Cardiac muscle cell (in vitro differentiated cells and primary cell): ENCODE results near the gene RPP14. TPM values are rescaled to one million over a fixed set of nuclear protein-coding genes. Genes with fewer than 3 reads are reported as not detected.

Experiments
- DNase-seq, 2 donors: peaks; one replicate each; pipeline versions ENCODE4 v3.0.0 to v3.0.0-alpha.2; 2010 to 2017; ENCODE audit warnings: low read depth in 1 of 2, low spot score in 1 of 2
- H3K27ac ChIP-seq: fragments of 200-600 bp; sonication (generic); 2 replicates; pipeline ENCODE4 v1.5.1; 2016
- H3K27me3 ChIP-seq: fragments of 200-600 bp; sonication (generic); 2 replicates; pipeline ENCODE4 v1.6.0; 2016; ENCODE audit warnings: control low read depth
- H3K36me3 ChIP-seq: fragments of 200-600 bp; sonication (generic); 2 replicates; pipeline ENCODE4 v1.5.1; 2016; ENCODE audit warnings: control low read depth
- H3K4me1 ChIP-seq: fragments of 200-600 bp; sonication (generic); 2 replicates; pipeline ENCODE4 v1.8.1; 2017; ENCODE audit warnings: low read depth, mild to moderate bottlenecking, mixed run types
- H3K4me3 ChIP-seq: fragments of 200-600 bp; sonication (generic); 2 replicates; pipeline ENCODE4 v1.5.1; 2016; ENCODE audit warnings: mild to moderate bottlenecking
- H3K9me3 ChIP-seq: fragments of 200-600 bp; sonication (generic); 2 replicates; pipeline ENCODE4 v1.5.1; 2017; ENCODE audit warnings: low read depth, mild to moderate bottlenecking, control low read depth
- CTCF ChIP-seq: IDR thresholded peaks from 2 replicates; pipeline ENCODE4 v1.5.1; 2012; ENCODE audit warnings: low read depth, mild to moderate bottlenecking, low read length
- polyA plus RNA-seq: library from polyadenylated mRNA; unstranded; fragments of >200 nt; fragmentation: Nextera tagmentation; extraction: Ambion mirVana; gene quantifications from 2 replicates; pipeline ENCODE4 v1.2.1, GENCODE V29; 2016
- total RNA-seq: library from RNA; depleted of rRNA; stranded (reverse); fragments of >200 nt; gene quantifications from 2 replicates; pipeline ENCODE4 v1.2.3, GENCODE V29; 2016

RPP14 gene
- total and polyA plus RNA-seq, 2 experiments from 2014 or later, result 11.1 to 14.2 TPM

- no peaks in the 10 kb centered on the region for H3K36me3 ChIP-seq
- TF ChIP-seq CTCF, result no peak
- H3K4me3 ChIP-seq, result no peak overlapping the region
- no peak overlapping the region for H3K27ac ChIP-seq
- peaks cover 3% of the 10 kb centered on the region for H3K4me1 ChIP-seq
- H3K27me3 ChIP-seq, result no peaks in the 10 kb centered on the region
- no peak for DNase-seq
- no peaks in the 10 kb centered on the region for H3K9me3 ChIP-seq
These were observed 52.8 kb downstream of the RPP14 start for GRCh38 chr3:58358808-58359207.

DNA sequence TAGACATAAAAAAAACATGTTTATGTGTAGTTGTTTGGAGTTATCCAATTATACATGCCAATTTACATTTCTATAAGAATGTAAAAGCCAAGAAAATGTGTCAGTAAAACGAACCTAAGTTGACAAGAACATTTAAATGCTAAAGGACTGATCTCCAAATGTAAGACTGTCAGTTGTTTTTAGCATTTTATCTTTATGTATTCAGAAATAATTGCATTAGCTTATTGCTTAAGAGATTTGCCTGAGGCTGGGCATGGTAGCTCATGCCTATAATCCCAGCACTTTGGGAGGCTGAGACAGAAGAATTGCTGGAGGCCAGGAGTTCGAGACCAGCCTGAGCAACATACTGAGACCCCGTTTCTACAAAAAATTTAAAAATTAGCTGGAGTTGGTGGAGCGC, 53.6 kb downstream of the RPP14 start:
- H3K4me1 ChIP-seq, result peaks cover 3% of the 10 kb centered on the region
- DNase-seq, result no peak
- no peak for TF ChIP-seq CTCF

GRCh38 chr3:58361866-58362265, 55.8 kb downstream of the RPP14 start:
- Histone ChIP-seq H3K4me3 (no peak overlapping the region), H3K27ac (no peak overlapping the region), H3K36me3 (no peaks in the 10 kb centered on the region), H3K4me1 (no peaks in the 10 kb centered on the region), H3K27me3 (no peaks in the 10 kb centered on the region), H3K9me3 (no peaks in the 10 kb centered on the region)
- DNase-seq, result no peak
- no peak for TF ChIP-seq CTCF

More for the DNA sequence above, 53.6 kb downstream of the RPP14 start:
- no peaks in the 10 kb centered on the region for H3K27me3 ChIP-seq
- H3K36me3 ChIP-seq, result no peaks in the 10 kb centered on the region
- no peak overlapping the region for H3K27ac ChIP-seq
- no peak overlapping the region for H3K4me3 ChIP-seq
- H3K9me3 ChIP-seq, result no peaks in the 10 kb centered on the region

DNA sequence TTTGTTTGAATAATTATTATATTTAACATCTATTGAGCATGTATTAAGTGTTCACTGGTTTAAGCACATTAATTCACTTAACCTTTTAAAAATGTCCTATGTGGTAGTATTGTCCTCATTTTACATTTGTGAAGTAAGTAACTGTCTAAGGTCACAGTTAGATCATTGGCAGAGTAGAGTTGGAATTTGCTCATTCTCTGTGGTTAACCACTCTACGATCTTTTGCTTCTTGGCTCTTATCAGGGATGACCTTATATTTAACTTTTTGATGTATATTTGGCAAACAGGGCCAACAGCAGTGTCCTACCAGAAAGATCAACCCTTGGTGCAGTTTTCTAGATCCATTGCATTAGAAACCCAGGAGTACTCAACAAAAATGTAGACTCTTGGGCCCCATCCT, 60.7 kb downstream of the RPP14 start:
- Histone ChIP-seq H3K27ac (no peak overlapping the region), H3K4me1 (no peaks in the 10 kb centered on the region), H3K27me3 (no peaks in the 10 kb centered on the region), H3K36me3 (no peaks in the 10 kb centered on the region), H3K9me3 (no peaks in the 10 kb centered on the region), H3K4me3 (no peak overlapping the region)
- no peak for TF ChIP-seq CTCF
- DNase-seq, result peak in 1 of 2 donors; percentile 45

DNA sequence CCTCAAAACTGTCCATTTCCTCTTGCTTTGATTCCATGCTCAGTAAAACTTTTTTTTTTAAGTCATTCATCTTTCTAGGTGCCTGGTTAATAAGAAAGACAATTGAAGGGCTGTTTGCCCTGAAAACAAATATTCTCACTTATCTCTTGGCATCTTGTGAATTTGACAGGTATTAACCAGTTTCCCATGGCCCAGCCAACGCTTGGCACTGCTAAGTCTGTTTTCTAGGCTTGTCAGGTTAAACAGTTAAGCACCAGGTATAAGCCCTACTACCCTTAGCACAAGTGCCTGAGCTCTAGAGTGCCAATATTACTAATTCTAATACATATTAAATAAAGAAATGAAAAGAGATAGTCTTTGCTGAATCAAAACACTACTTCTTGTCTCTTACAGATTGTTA, 63.0 kb downstream of the RPP14 start:
- Histone ChIP-seq H3K4me1 (no peaks in the 10 kb centered on the region), H3K36me3 (no peaks in the 10 kb centered on the region), H3K9me3 (no peaks in the 10 kb centered on the region), H3K27me3 (no peaks in the 10 kb centered on the region), H3K4me3 (no peak overlapping the region), H3K27ac (no peak overlapping the region)
- no peak for DNase-seq
- TF ChIP-seq CTCF, result no peak

Other genes starting within 250 kb of the RPP14 start
- 0.21 and 0.39 TPM in 2 replicates for gene DNASE1L3, start 95.3 kb upstream of the RPP14 start, total RNA-seq
- gene DNASE1L3, start 95.3 kb upstream of the RPP14 start, polyA plus RNA-seq, result 0.51 and 0.94 TPM in 2 replicates
- gene ABHD6, start 68.5 kb upstream of the RPP14 start, total RNA-seq, result 13.4 and 31.4 TPM in 2 replicates
- gene ABHD6, start 68.5 kb upstream of the RPP14 start, polyA plus RNA-seq, result 12.9 and 32.7 TPM in 2 replicates
- 9.9 and 11.8 TPM in 2 replicates for gene HTD2, start 275 bp downstream of the RPP14 start, total RNA-seq
- gene HTD2, start 275 bp downstream of the RPP14 start, polyA plus RNA-seq, result 26.0 and 36.0 TPM in 2 replicates
- 19.3 and 26.8 TPM in 2 replicates for gene PXK, start 26.6 kb downstream of the RPP14 start, total RNA-seq
- 18.1 and 30.7 TPM in 2 replicates for gene PXK, start 26.6 kb downstream of the RPP14 start, polyA plus RNA-seq
- gene PDHB, start 127.6 kb downstream of the RPP14 start, total RNA-seq, result 260 and 584 TPM in 2 replicates
- 247 and 266 TPM in 2 replicates for gene PDHB, start 127.6 kb downstream of the RPP14 start, polyA plus RNA-seq
- 15.7 and 17.6 TPM in 2 replicates for gene KCTD6, start 185.9 kb downstream of the RPP14 start, total RNA-seq
- gene KCTD6, start 185.9 kb downstream of the RPP14 start, polyA plus RNA-seq, result 31.0 and 32.1 TPM in 2 replicates
- gene ACOX2, start 230.9 kb downstream of the RPP14 start, total RNA-seq, result 18.9 and 27.3 TPM in 2 replicates
- 24.3 and 42.5 TPM in 2 replicates for gene ACOX2, start 230.9 kb downstream of the RPP14 start, polyA plus RNA-seq